GM12865 (cell line): Measurements from ENCODE around the gene EVI5.
A peak's percentile ranks its signal among the peaks of the same experiment; 100 is the strongest.

Experiments
- DNase-seq: peaks from one replicate; pipeline ENCODE4 v3.0.0; 2010; ENCODE audit warnings: low read depth
- H3K4me3 ChIP-seq: 2 replicates; pipeline ENCODE4 v1.5.1; 2011; ENCODE audit warnings: mild to moderate bottlenecking, low read depth, low read length, control low read depth
- CTCF ChIP-seq: IDR thresholded peaks from 2 replicates; pipeline ENCODE4 v1.5.1; 2011; ENCODE audit warnings: low read length, control low read depth, low read depth, inconsistent platforms; ENCODE audit not compliant: insufficient read depth; ENCODE audit errors: missing control alignments

EVI5 gene

GRCh38 chr1:92826792-92827191 is 41.9 kb upstream of the EVI5 start:
- DNase-seq: no peak
- TF ChIP-seq CTCF: no peak

GRCh38 chr1:92822879-92823278 is 38.0 kb upstream of the EVI5 start:
- H3K4me3 ChIP-seq: no peak overlapping the region
- DNase-seq: no peak
- TF ChIP-seq CTCF: no peak

More at GRCh38 chr1:92826792-92827191, 41.9 kb upstream of the EVI5 start:
- H3K4me3 ChIP-seq: no peak overlapping the region

GRCh38 chr1:92820551-92820950 is 35.6 kb upstream of the EVI5 start:
- DNase-seq: no peak
- TF ChIP-seq CTCF: no peak
- no peak overlapping the region for H3K4me3 ChIP-seq

- DNase-seq: no peak
- no peak for TF ChIP-seq CTCF
- H3K4me3 ChIP-seq: no peak overlapping the region
These were observed 35.1 kb upstream of the EVI5 start for GRCh38 chr1:92820024-92820423.

GRCh38 chr1:92817986-92818764 is 33.3 kb upstream of the EVI5 start:
- DNase-seq: peak; percentile 72
- peak; percentile 76 for TF ChIP-seq CTCF
- H3K4me3 ChIP-seq: no peak overlapping the region

GRCh38 chr1:92817137-92817697 is 32.3 kb upstream of the EVI5 start:
- TF ChIP-seq CTCF: no peak
- DNase-seq: no peak
- H3K4me3 ChIP-seq: no peak overlapping the region
